Measurements from ENCODE around the gene PDXK.

Gene PDXK

DNA sequence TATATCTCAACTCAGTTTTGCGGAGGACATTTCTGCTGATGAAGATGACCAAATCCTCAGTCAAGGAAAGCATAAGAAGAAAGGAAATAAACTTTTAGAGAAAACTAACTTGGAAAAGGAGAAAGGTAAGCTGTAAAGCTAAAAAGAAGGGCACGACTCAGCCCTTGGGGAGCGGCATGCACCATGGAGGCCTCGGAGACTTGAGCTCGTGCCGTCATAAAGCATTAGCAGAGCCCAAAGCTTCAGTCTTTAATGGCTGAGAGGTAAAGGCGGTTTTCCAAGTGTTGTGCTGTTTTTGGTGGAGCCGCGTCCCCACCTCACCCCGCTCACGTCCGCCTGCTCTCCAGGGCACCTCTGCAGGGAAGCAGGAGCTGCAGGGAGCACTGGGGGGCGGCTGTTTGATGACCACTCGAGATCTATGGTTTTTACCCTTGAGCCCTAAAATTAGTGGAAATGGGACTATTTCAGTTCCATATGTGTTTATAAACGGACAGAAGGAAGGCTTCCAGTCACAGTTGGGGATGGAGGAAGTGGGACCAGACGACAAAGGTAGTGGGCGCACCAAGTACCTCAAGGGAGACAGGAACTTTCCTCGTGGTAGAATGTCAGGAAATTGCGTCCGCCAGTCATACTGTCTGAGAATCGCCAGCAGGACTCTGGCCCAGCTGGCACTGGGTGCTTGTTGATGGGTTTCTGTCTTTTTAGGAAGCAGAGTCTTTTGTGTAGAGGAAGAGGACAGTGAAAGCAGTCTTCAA lies 31.9 kb upstream of the PDXK start:
- H2BK120ac ChIP-seq (ENCODE audit: low read depth, low read length) = no peak overlapping the region
- no peak overlapping the region for H3K9ac ChIP-seq (ENCODE audit: low read depth, low read length, poor library complexity)
- no peak for DNase-seq (ENCODE audit: low spot score)
- H3K23ac ChIP-seq (ENCODE audit: low read depth, low read length, poor library complexity) = no peak overlapping the region
- H2BK12ac ChIP-seq (ENCODE audit: low read length) = no peak overlapping the region
- no peak overlapping the region for H4K91ac ChIP-seq (ENCODE audit: low read depth, low read length, poor library complexity)
- no peak overlapping the region for H2BK5ac ChIP-seq (ENCODE audit: low read length)
- H3K14ac ChIP-seq (ENCODE audit: low read length) = no peak overlapping the region
- no peak overlapping the region for H3K4me3 ChIP-seq (ENCODE audit: low read length in 2 of 2)
- H3K4me2 ChIP-seq (ENCODE audit: insufficient read depth, low read length, poor library complexity, severe bottlenecking) = no peak overlapping the region
- no peaks in the 10 kb centered on the region for H3K9me3 ChIP-seq (replicated peaks in 1 of 2; ENCODE audit: control insufficient read depth in 2 of 2, insufficient read depth in 1 of 2, low read depth in 1 of 2, low read length in 2 of 2)
- no peak overlapping the region for H2BK15ac ChIP-seq (ENCODE audit: low read length)
- no peak overlapping the region for H2AK5ac ChIP-seq (ENCODE audit: low read depth, low read length)
- H3K79me1 ChIP-seq (ENCODE audit: low read depth, low read length) = peaks cover 6% of the 10 kb centered on the region
- H2AFZ ChIP-seq (ENCODE audit: low read length) = no peak overlapping the region
- no CpG with 5 or more reads among the region's 21 CpGs for WGBS, 2 donors (ENCODE audit: extremely low coverage in 2 of 2, insufficient read length in 2 of 2, insufficient replicate concordance in 1 of 2)
- H3K27ac ChIP-seq (replicated peaks; ENCODE audit: low read length) = no peak overlapping the region
- no peaks in the 10 kb centered on the region for H3K27me3 ChIP-seq (ENCODE audit: control insufficient read depth in 3 of 3, insufficient read depth in 3 of 3, low read depth in 1 of 3, low read length in 3 of 3)
- H3K4me1 ChIP-seq (ENCODE audit: control insufficient read depth in 2 of 2, insufficient read depth in 1 of 2, low read depth in 1 of 2, low read length in 2 of 2) = no peaks in the 10 kb centered on the region
- H3K36me3 ChIP-seq (replicated peaks in 1 of 2; ENCODE audit: control insufficient read depth in 2 of 2, insufficient read depth in 2 of 2, low read length in 2 of 2) = peaks cover 71 to 95% of the 10 kb centered on the region in 2 donors
- H3K4ac ChIP-seq (ENCODE audit: low read length) = no peak overlapping the region
- no peak overlapping the region for H3K18ac ChIP-seq (ENCODE audit: low read length)
- no peak overlapping the region for H4K8ac ChIP-seq (ENCODE audit: low read depth, low read length)

DNA sequence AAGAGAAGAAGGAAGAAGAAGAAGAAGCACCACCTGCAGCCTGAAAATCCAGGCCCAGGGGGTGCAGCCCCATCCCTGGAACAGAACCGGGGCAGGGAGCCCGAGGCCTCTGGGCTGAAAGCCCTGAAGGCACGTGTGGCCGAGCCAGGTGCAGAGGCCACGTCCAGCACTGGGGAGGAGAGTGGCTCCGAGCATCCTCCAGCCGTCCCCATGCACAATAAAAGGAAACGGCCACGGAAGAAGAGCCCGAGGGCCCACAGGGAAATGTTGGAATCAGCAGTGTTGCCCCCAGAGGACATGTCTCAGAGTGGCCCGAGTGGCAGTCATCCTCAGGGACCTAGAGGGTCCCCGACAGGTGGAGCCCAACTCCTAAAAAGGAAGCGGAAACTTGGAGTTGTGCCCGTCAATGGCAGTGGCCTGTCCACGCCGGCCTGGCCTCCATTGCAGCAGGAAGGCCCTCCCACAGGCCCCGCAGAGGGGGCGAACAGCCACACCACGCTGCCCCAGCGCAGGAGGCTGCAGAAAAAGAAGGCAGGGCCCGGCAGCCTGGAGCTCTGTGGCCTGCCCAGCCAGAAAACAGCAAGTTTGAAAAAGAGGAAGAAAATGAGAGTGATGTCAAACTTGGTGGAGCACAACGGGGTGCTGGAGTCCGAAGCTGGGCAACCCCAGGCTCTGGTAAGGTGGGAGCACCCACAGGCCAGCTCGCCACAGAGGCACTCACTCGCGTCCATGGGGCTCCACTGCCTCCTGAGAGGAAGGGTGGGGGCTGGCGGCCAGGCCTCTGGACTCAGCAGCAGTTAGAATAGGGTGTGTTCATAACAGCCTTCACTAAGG lies 31.1 kb upstream of the PDXK start:
- H2BK5ac ChIP-seq (ENCODE audit: low read length) = no peak overlapping the region
- no peak overlapping the region for H2AFZ ChIP-seq (ENCODE audit: low read length)
- no peaks in the 10 kb centered on the region for H3K27me3 ChIP-seq (ENCODE audit: control insufficient read depth in 3 of 3, insufficient read depth in 3 of 3, low read depth in 1 of 3, low read length in 3 of 3)
- H4K8ac ChIP-seq (ENCODE audit: low read depth, low read length) = no peak overlapping the region
- no peak overlapping the region for H2BK120ac ChIP-seq (ENCODE audit: low read depth, low read length)
- H3K18ac ChIP-seq (ENCODE audit: low read length) = no peak overlapping the region
- H2AK5ac ChIP-seq (ENCODE audit: low read depth, low read length) = no peak overlapping the region
- H4K91ac ChIP-seq (ENCODE audit: low read depth, low read length, poor library complexity) = no peak overlapping the region
- no peak overlapping the region for H3K4ac ChIP-seq (ENCODE audit: low read length)
- DNase-seq (ENCODE audit: low spot score) = no peak
- H3K9me3 ChIP-seq (replicated peaks in 1 of 2; ENCODE audit: control insufficient read depth in 2 of 2, insufficient read depth in 1 of 2, low read depth in 1 of 2, low read length in 2 of 2) = no peaks in the 10 kb centered on the region
- H3K23ac ChIP-seq (ENCODE audit: low read depth, low read length, poor library complexity) = no peak overlapping the region
- H3K9ac ChIP-seq (ENCODE audit: low read depth, low read length, poor library complexity) = no peak overlapping the region
- WGBS, 2 donors (ENCODE audit: extremely low coverage in 2 of 2, insufficient read length in 2 of 2, insufficient replicate concordance in 1 of 2) = no CpG with 5 or more reads among the region's 27 CpGs
- H3K4me3 ChIP-seq (ENCODE audit: low read length in 2 of 2) = no peak overlapping the region
- H3K79me1 ChIP-seq (ENCODE audit: low read depth, low read length) = peaks cover 5% of the 10 kb centered on the region
- H2BK15ac ChIP-seq (ENCODE audit: low read length) = no peak overlapping the region
- no peak overlapping the region for H2BK12ac ChIP-seq (ENCODE audit: low read length)
- H3K36me3 ChIP-seq (replicated peaks in 1 of 2; ENCODE audit: control insufficient read depth in 2 of 2, insufficient read depth in 2 of 2, low read length in 2 of 2) = peaks cover 73 to 95% of the 10 kb centered on the region in 2 donors
- H3K4me1 ChIP-seq (ENCODE audit: control insufficient read depth in 2 of 2, insufficient read depth in 1 of 2, low read depth in 1 of 2, low read length in 2 of 2) = no peaks in the 10 kb centered on the region
- no peak overlapping the region for H3K4me2 ChIP-seq (ENCODE audit: insufficient read depth, low read length, poor library complexity, severe bottlenecking)
- H3K27ac ChIP-seq (replicated peaks; ENCODE audit: low read length) = no peak overlapping the region
- no peak overlapping the region for H3K14ac ChIP-seq (ENCODE audit: low read length)

DNA sequence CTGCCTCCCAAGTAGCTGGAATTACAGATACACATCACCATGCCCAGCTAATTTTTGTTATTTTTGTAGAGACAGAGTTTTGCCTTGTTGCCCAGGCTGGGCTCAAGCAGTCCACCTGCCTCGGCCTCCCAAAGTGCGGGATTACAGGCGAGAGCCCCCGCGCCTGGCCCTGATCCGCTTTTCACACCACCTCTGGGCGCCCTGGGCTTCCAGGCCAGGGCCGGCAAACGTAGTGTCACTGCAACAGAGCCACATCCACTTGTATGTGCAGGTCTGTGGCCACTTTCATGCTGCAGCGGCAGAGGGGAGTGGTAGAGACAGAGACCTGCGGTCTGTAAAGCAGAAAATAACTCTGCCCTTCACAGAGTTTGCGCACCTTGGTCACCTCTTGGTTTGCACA lies 30.0 kb upstream of the PDXK start:
- Histone ChIP-seq H3K36me3 (replicated peaks in 1 of 2; ENCODE audit: control insufficient read depth in 2 of 2, insufficient read depth in 2 of 2, low read length in 2 of 2) (peaks cover 80 to 98% of the 10 kb centered on the region in 2 donors), H2BK12ac (ENCODE audit: low read length) (no peak overlapping the region)
- WGBS, 2 donors (ENCODE audit: extremely low coverage in 2 of 2, insufficient read length in 2 of 2, insufficient replicate concordance in 1 of 2) = no CpG with 5 or more reads among the region's 12 CpGs

More for the DNA sequence above, 30.0 kb upstream of the PDXK start:
- no peak overlapping the region for H2BK120ac ChIP-seq (ENCODE audit: low read depth, low read length)
- peaks cover 5% of the 10 kb centered on the region for H3K79me1 ChIP-seq (ENCODE audit: low read depth, low read length)
- H3K23ac ChIP-seq (ENCODE audit: low read depth, low read length, poor library complexity) = no peak overlapping the region
- H3K4ac ChIP-seq (ENCODE audit: low read length) = no peak overlapping the region
- no peak overlapping the region for H2AFZ ChIP-seq (ENCODE audit: low read length)
- DNase-seq (ENCODE audit: low spot score) = no peak
- H3K4me1 ChIP-seq (ENCODE audit: control insufficient read depth in 2 of 2, insufficient read depth in 1 of 2, low read depth in 1 of 2, low read length in 2 of 2) = no peaks in the 10 kb centered on the region
- H2BK15ac ChIP-seq (ENCODE audit: low read length) = no peak overlapping the region
- no peak overlapping the region for H4K91ac ChIP-seq (ENCODE audit: low read depth, low read length, poor library complexity)
- H3K27me3 ChIP-seq (ENCODE audit: control insufficient read depth in 3 of 3, insufficient read depth in 3 of 3, low read depth in 1 of 3, low read length in 3 of 3) = no peaks in the 10 kb centered on the region
- H3K14ac ChIP-seq (ENCODE audit: low read length) = no peak overlapping the region
- H3K27ac ChIP-seq (replicated peaks; ENCODE audit: low read length) = no peak overlapping the region
- H3K4me2 ChIP-seq (ENCODE audit: insufficient read depth, low read length, poor library complexity, severe bottlenecking) = no peak overlapping the region
- no peaks in the 10 kb centered on the region for H3K9me3 ChIP-seq (replicated peaks in 1 of 2; ENCODE audit: control insufficient read depth in 2 of 2, insufficient read depth in 1 of 2, low read depth in 1 of 2, low read length in 2 of 2)
- H2AK5ac ChIP-seq (ENCODE audit: low read depth, low read length) = no peak overlapping the region
- H4K8ac ChIP-seq (ENCODE audit: low read depth, low read length) = no peak overlapping the region
- no peak overlapping the region for H3K4me3 ChIP-seq (ENCODE audit: low read length in 2 of 2)
- H2BK5ac ChIP-seq (ENCODE audit: low read length) = no peak overlapping the region
- H3K18ac ChIP-seq (ENCODE audit: low read length) = no peak overlapping the region
- H3K9ac ChIP-seq (ENCODE audit: low read depth, low read length, poor library complexity) = no peak overlapping the region
